PC-3 (cell line): Measurements from ENCODE around the gene GPANK1. TPM values are rescaled to one million over a fixed set of nuclear protein-coding genes. Genes with fewer than 3 reads are reported as not detected.

Source experiments
- ATAC-seq: fragments of 200-7000 bp; cut with Tn5 transposase; 2 replicates; pipeline ENCODE4 v1.9.1; 2020; ENCODE audit warnings: mild to moderate bottlenecking, moderate library complexity
- BruUV-seq: library from RNA; stranded (reverse); fragments of 400-500 nt; replicated peaks from 2 replicates; lab custom pipeline; 2021; lab: Mats Ljungman, UMichigan
- CTCF ChIA-PET: fragments of 300-600 bp; sonication (Branson Sonifier 250); formaldehyde crosslinking; loops from one replicate; lab custom pipeline; 2022; ENCODE audit warnings: antibody characterized with exemption; lab: Charles Lee
- POLR2A ChIA-PET: fragments of 300-600 bp; sonication (Branson Sonifier 250); formaldehyde crosslinking; loops from one replicate; lab custom pipeline; 2022; ENCODE audit warnings: antibody characterized with exemption; ENCODE audit not compliant: unreplicated experiment; lab: Charles Lee
- DNase-seq: peaks from one replicate; pipeline ENCODE4 v3.0.0-alpha.2; 2015
- H2AFZ ChIP-seq: fragments of 300-600 bp; sonication (generic); 2 replicates; pipeline ENCODE4 v1.6.0; 2016; ENCODE audit warnings: antibody characterized with exemption, low read length
- H3F3A ChIP-seq: fragments of 300-600 bp; sonication (generic); one replicate; pipeline ENCODE4 v1.6.0; 2017; ENCODE audit warnings: antibody characterized with exemption, low read length, control low read depth, mild to moderate bottlenecking; ENCODE audit not compliant: unreplicated experiment
- H3K27ac ChIP-seq: fragments of 300-600 bp; sonication (generic); 2 replicates; pipeline ENCODE4 v1.5.1; 2016; ENCODE audit warnings: mild to moderate bottlenecking, low read length
- H3K27me3 ChIP-seq: fragments of 300-600 bp; sonication (generic); 2 replicates; pipeline ENCODE4 v1.6.1; 2016; ENCODE audit warnings: low read length, mixed read lengths
- H3K36me3 ChIP-seq: fragments of 300-600 bp; sonication (generic); 2 replicates; pipeline ENCODE4 v1.6.1; 2016; ENCODE audit warnings: low read depth, mixed run types, low read length, mixed read lengths
- H3K4me1 ChIP-seq: fragments of 300-600 bp; sonication (generic); 2 replicates; pipeline ENCODE4 v1.5.1; 2016; ENCODE audit warnings: low read length; ENCODE audit not compliant: insufficient read depth
- H3K4me2 ChIP-seq: fragments of 300-600 bp; sonication (generic); 2 replicates; pipeline ENCODE4 v1.6.0; 2016; ENCODE audit warnings: low read length
- H3K4me3 ChIP-seq: fragments of 300-600 bp; sonication (generic); 2 replicates; pipeline ENCODE4 v1.5.1; 2016; ENCODE audit warnings: mild to moderate bottlenecking, low read length, mixed read lengths
- H3K79me2 ChIP-seq: fragments of 300-600 bp; sonication (generic); 2 replicates; pipeline ENCODE4 v1.6.1; 2017; ENCODE audit warnings: low read length, mixed read lengths
- H3K9ac ChIP-seq: fragments of 300-600 bp; sonication (generic); 2 replicates; pipeline ENCODE4 v1.6.0; 2016; ENCODE audit warnings: mild to moderate bottlenecking, low read length
- H3K9me2 ChIP-seq: fragments of 300-600 bp; sonication (generic); replicated peaks from 2 replicates; pipeline ENCODE4 v1.6.1; 2016; ENCODE audit warnings: mixed run types, low read length, mixed read lengths
- H3K9me3 ChIP-seq: fragments of 300-600 bp; sonication (generic); 2 replicates; pipeline ENCODE4 v1.6.1; 2016; ENCODE audit warnings: low read length, mixed read lengths
- H4K20me1 ChIP-seq: fragments of 300-600 bp; sonication (generic); 2 replicates; pipeline ENCODE4 v1.6.1; 2016; ENCODE audit warnings: low read length, mixed read lengths
- EZH2 ChIP-seq: fragments of 300-600 bp; sonication (generic); IDR thresholded peaks from one replicate; pipeline ENCODE4 v1.6.1; 2017; ENCODE audit warnings: antibody characterized with exemption, mild to moderate bottlenecking, low read length; ENCODE audit not compliant: unreplicated experiment
- EZH2phosphoT487 ChIP-seq: fragments of 300-600 bp; sonication (generic); IDR thresholded peaks from 2 replicates; pipeline ENCODE4 v1.6.1; 2018; ENCODE audit warnings: mild to moderate bottlenecking, antibody characterized with exemption, low read length, borderline replicate concordance
- intact Hi-C: fragments of 100-400 bp; cut with micrococcal nuclease; formaldehyde crosslinking; loops from 2 replicates; pipeline ENCODE4 v1.9.0; 2023
- total RNA-seq: library from RNA; depleted of rRNA; stranded (reverse); fragments of >200 nt; gene quantifications from 2 replicates; pipeline ENCODE4 v1.2.3, GENCODE V29; 2014
- TF ChIP-seq, protein P1 (sequence below): fragments of 300-600 bp; sonication (generic); conservative IDR thresholded peaks from 2 replicates; pipeline ENCODE4 v1.5.1; 2017; ENCODE audit warnings: antibody characterized with exemption, low read depth, mild to moderate bottlenecking, low read length

Gene GPANK1
- total RNA-seq, 1 experiment from 2014 or later, result 11.8 TPM

DNA sequence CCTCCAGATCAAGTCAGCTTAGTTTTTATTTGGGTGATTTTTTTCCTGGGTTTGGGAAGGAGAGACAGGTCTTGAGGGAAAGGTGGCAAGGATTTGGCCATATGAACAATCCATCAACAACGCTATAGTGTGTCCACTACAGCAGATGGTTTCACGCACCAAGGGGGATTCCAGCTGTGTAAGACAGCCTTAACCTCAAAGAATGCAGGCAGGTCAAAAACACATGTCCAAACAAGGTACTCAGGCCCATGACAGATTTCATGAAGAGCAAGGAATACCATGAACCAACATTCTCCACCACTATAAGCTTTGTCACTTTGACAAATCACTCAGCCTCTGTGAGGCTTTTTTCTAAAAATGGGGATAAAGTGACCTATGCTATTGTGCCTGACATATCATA lies 47.8 kb downstream of the GPANK1 start:
- Histone ChIP-seq H4K20me1 (peaks cover 4% of the 10 kb centered on the region), H3K9me3 (no peaks in the 10 kb centered on the region), H3F3A (no peaks in the 10 kb centered on the region), H3K9me2 (no peaks in the 10 kb centered on the region), H2AFZ (no peak overlapping the region), H3K9ac (no peak overlapping the region), H3K27me3 (no peaks in the 10 kb centered on the region), H3K27ac (no peak overlapping the region), H3K36me3 (no peaks in the 10 kb centered on the region), H3K4me2 (no peak overlapping the region), H3K4me1 (peaks cover 6% of the 10 kb centered on the region), H3K79me2 (peaks cover 14% of the 10 kb centered on the region), H3K4me3 (no peak overlapping the region)
- CTCF ChIA-PET, result no interaction called here
- TF ChIP-seq EZH2phosphoT487, result no peak
- TF ChIP-seq, protein P1, sequence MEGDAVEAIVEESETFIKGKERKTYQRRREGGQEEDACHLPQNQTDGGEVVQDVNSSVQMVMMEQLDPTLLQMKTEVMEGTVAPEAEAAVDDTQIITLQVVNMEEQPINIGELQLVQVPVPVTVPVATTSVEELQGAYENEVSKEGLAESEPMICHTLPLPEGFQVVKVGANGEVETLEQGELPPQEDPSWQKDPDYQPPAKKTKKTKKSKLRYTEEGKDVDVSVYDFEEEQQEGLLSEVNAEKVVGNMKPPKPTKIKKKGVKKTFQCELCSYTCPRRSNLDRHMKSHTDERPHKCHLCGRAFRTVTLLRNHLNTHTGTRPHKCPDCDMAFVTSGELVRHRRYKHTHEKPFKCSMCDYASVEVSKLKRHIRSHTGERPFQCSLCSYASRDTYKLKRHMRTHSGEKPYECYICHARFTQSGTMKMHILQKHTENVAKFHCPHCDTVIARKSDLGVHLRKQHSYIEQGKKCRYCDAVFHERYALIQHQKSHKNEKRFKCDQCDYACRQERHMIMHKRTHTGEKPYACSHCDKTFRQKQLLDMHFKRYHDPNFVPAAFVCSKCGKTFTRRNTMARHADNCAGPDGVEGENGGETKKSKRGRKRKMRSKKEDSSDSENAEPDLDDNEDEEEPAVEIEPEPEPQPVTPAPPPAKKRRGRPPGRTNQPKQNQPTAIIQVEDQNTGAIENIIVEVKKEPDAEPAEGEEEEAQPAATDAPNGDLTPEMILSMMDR, result no peak
- TF ChIP-seq EZH2, result no peak
- DNase-seq (no peak), ATAC-seq (no peak)
- no TSS peak for BruUV-seq
- POLR2A ChIA-PET, result no interaction called here
- intact Hi-C loops, result no loop called here

DNA sequence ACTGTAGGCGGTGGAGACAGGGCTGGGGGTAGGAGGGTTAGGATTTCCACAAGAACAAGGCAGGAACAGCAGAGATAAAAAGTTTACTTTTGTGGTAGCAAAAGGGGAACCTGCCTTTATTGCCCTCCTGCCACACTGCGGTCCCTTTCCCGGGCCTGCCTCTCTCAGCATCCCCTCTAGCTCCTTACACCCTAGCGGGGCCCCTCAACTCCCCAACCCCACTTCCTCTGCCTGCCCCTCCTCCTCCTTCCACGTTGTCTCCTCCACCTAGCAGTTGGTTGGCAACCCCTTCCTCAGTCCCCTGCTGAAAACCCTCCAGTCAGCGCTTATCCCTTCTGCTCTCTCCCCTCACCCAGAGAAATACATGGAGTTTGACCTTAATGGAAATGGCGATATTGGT lies 49.0 kb downstream of the GPANK1 start:
- DNase-seq (no peak), ATAC-seq (no peak)
- Histone ChIP-seq H3K36me3 (no peaks in the 10 kb centered on the region), H4K20me1 (no peaks in the 10 kb centered on the region), H3K9me2 (no peaks in the 10 kb centered on the region), H3K27me3 (no peaks in the 10 kb centered on the region), H3K27ac (no peak overlapping the region), H3K4me3 (no peak overlapping the region), H3K4me2 (no peak overlapping the region), H2AFZ (no peak overlapping the region), H3K79me2 (peaks cover 2% of the 10 kb centered on the region), H3K4me1 (0 out of 2 replicates have a peak, but pooled peaks cover 3% of the 10 kb centered on the region), H3K9ac (no peak overlapping the region), H3F3A (no peaks in the 10 kb centered on the region), H3K9me3 (no peaks in the 10 kb centered on the region)
- ChIA-PET POLR2A (no interaction called here), CTCF (no interaction called here)
- intact Hi-C loops, result no loop called here
- no peak for TF ChIP-seq EZH2phosphoT487
- TF ChIP-seq, protein P1, result no peak
- TF ChIP-seq EZH2, result no peak
- BruUV-seq, result no TSS peak

DNA sequence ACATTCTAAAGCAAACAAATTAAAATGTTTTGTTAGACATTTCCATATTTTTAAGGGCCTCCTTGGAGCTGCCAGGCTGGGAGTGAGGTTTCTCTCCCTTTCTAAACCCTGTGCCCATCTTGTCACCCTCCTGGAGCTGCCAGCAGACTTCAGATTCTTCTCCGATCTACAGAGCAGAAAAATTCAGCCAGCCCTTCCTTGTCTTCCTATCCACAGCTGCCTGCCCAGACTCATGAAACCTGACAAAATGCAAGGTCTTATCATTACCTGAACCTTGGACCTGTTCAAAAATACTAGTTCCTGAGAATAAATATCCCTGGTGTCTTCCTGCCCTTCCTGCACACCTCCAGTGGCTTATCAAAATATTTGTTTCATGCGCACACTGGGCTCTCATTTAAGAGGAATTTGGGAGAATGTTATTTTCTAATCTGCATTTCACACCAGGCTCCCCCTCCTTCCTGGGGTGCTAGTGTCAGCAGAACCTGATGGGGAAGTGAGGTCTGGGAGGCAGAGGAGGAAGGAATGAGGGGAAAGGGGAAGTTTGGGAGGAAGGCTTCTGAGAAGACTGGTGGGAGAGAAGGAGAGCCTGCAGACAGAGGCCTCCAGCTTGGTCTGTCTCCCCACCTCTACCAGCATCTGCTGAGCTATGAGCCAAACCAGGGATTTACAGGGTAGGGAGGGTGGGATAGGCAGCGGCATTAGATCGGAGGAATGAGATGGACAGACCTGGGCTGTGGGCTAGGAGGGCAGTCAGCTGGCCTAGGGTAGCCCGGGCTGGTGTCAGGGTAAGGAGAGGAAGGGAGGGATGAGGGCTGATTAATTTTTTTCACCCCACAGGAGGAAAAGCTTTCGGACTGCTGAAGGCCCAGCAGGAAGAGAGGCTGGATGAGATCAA lies 49.9 kb downstream of the GPANK1 start, which contains the start of gene AIF1:
AIF1 (plus strand) TSS at position 551 of the 895 bp plus-strand sequence; CDS start at position 647, 96 bp downstream.
- TF ChIP-seq EZH2phosphoT487 (no peak), EZH2 (no peak)
- TF ChIP-seq, protein P1, result no peak

More for the DNA sequence above, 49.9 kb downstream of the GPANK1 start, which contains the start of gene AIF1:
- BruUV-seq, result no TSS peak
- no peaks in the 10 kb centered on the region for H4K20me1 ChIP-seq
- DNase-seq (no peak), ATAC-seq (peak; percentile 42; the same call in 1 of the 2 replicates)
- no peaks in the 10 kb centered on the region for H3K79me2 ChIP-seq
- H3K27ac ChIP-seq, result no peak within 1 kb of the TSS
- H3K27me3 ChIP-seq, result no peaks in the 10 kb centered on the region
- no peaks in the 10 kb centered on the region for H3F3A ChIP-seq
- 0 out of 2 replicates have a peak, but pooled peaks cover 3% of the 10 kb centered on the region for H3K4me1 ChIP-seq
- CTCF ChIA-PET, result no interaction called here
- H2AFZ ChIP-seq, result no peak within 1 kb of the TSS
- POLR2A ChIA-PET, result no interaction called here
- H3K4me2 ChIP-seq, result no peak within 1 kb of the TSS
- no peak within 1 kb of the TSS for H3K4me3 ChIP-seq
- H3K36me3 ChIP-seq, result no peaks in the 10 kb centered on the region
- H3K9me2 ChIP-seq, result no peaks in the 10 kb centered on the region
- no peak within 1 kb of the TSS for H3K9ac ChIP-seq
- H3K9me3 ChIP-seq, result no peaks in the 10 kb centered on the region
- intact Hi-C loops, result no loop called here
